ENCODE results near the gene ZFPM1. TPM values are rescaled to one million over a fixed set of nuclear protein-coding genes. Genes with fewer than 3 reads are reported as not detected.

The ZFPM1 gene
- total RNA-seq, 1 experiment from 2014 or later, result 14.6 TPM

DNA sequence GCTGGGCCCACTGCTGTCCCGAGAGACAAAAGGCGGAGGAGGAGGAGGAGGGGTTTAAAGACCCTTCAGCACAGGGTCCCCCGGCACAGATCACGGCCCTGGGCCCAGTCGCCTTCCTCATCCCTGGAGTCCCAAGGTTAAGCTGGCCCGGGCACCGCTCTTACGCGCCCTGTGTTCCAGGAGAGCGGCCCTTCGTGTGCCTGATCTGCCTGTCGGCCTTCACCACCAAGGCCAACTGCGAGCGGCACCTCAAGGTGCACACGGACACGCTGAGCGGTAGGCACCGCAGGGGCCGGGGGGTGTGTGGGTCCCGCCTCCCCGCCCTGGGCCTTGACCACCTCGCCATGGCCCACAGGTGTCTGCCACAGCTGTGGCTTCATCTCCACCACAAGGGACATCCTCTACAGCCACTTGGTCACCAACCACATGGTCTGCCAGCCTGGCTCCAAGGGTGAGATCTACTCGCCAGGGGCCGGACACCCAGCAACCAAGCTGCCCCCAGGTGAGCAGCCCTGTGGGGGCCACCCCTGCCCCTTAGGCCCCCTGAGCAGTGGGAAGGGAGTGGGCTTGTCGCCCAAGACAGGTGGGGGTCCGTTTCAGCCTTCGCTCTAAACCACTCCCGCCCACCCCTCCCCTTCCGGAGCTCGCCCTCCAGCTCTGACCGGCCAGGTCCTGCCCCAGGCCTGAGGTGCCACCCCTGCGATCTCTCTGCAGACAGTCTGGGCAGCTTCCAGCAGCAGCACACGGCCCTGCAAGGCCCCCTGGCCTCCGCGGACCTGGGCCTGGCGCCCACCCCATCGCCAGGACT lies 79.6 kb downstream of the ZFPM1 start:
- TF ChIP-seq POLR2AphosphoS5 (IDR thresholded peaks at IDR 0.05; ENCODE audit: low read depth, low read length) (0 out of 2 replicates have a peak, but pooled peaks have one; percentile 16), TCF7L2 (IDR thresholded peaks at IDR 0.05; ENCODE audit: borderline replicate concordance, extremely low read depth, insufficient read depth, insufficient read length) (no peak)
- Histone ChIP-seq H3K9me2 (ENCODE audit: insufficient read depth) (no peaks in the 10 kb centered on the region), H3K36me3 (ENCODE audit: control insufficient read depth in 1 of 2, insufficient read depth in 2 of 2, low read length in 2 of 2) (peaks cover 0 to 2% of the 10 kb centered on the region in 2 experiments; a peak in 1 of 4 replicates), H3K27me3 (ENCODE audit: insufficient read depth, low read length) (no peaks in the 10 kb centered on the region), H3K4me2 (ENCODE audit: low read length) (no peak overlapping the region), H3K4me3 (replicated peaks in 1 of 2; ENCODE audit: low read depth in 1 of 2, low read length in 2 of 2) (no peak overlapping the region), H4K20me1 (ENCODE audit: insufficient read depth) (no peaks in the 10 kb centered on the region), H3K4me1 (ENCODE audit: control insufficient read depth in 1 of 2, insufficient read depth in 2 of 2, low read length in 2 of 2) (peaks cover 8 to 13% of the 10 kb centered on the region in 2 experiments), H3K27ac (ENCODE audit: low read depth, low read length) (no peak overlapping the region), H3K9me3 (ENCODE audit: control insufficient read depth in 1 of 2, insufficient read depth in 1 of 2, low read depth in 1 of 2, low read length in 2 of 2) (no peaks in the 10 kb centered on the region), H2AFZ (ENCODE audit: low read depth, low read length, poor library complexity, severe bottlenecking) (no peak overlapping the region), H3K9ac (ENCODE audit: low read length) (no peak overlapping the region), H3K79me2 (ENCODE audit: insufficient read depth, low read length) (peaks cover 10% of the 10 kb centered on the region; the same call in 1 of the 2 replicates)
- DNase-seq (ENCODE audit: low read depth, low spot score) (no peak), ATAC-seq (no peak)
- ChIA-PET CTCF (interaction anchor here (1.0 kb wide), 1 partner anchor 95 kb away, joined by 4 read pairs; no protein-coding TSS in a partner anchor), RAD21 (ENCODE audit: low non-redundant PET in 1 of 2, low total read pairs in 2 of 2, uncharacterized antibody in 2 of 2, unreplicated experiment in 2 of 2) (no interaction called here), POLR2A (no interaction called here)
- BruUV-seq (replicated peaks), result no TSS peak
- intact Hi-C loops (cut with micrococcal nuclease), result no loop called here

DNA sequence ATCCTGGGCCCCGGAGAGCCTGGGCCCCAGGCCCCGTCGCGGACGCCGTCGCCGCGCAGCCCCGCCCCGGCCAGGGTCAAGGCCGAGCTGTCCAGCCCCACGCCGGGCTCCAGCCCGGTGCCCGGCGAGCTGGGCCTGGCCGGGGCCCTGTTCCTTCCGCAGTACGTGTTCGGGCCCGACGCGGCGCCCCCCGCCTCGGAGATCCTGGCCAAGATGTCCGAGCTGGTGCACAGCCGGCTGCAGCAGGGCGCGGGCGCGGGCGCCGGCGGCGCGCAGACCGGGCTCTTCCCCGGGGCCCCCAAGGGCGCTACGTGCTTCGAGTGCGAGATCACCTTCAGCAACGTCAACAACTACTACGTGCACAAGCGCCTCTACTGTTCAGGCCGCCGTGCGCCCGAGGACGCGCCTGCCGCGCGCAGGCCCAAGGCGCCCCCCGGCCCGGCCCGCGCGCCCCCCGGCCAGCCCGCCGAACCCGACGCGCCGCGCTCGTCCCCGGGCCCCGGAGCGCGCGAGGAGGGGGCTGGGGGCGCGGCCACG lies 80.4 kb downstream of the ZFPM1 start:
- H3K27me3 ChIP-seq (ENCODE audit: insufficient read depth, low read length), result no peaks in the 10 kb centered on the region

More for the DNA sequence above, 80.4 kb downstream of the ZFPM1 start:
- Histone ChIP-seq H2AFZ (ENCODE audit: low read depth, low read length, poor library complexity, severe bottlenecking) (no peak overlapping the region), H3K4me3 (replicated peaks in 1 of 2; ENCODE audit: low read depth in 1 of 2, low read length in 2 of 2) (no peak overlapping the region), H3K36me3 (ENCODE audit: control insufficient read depth in 1 of 2, insufficient read depth in 2 of 2, low read length in 2 of 2) (peaks cover 0 to 2% of the 10 kb centered on the region in 2 experiments; a peak in 1 of 4 replicates), H3K9ac (ENCODE audit: low read length) (no peak overlapping the region), H3K9me3 (ENCODE audit: control insufficient read depth in 1 of 2, insufficient read depth in 1 of 2, low read depth in 1 of 2, low read length in 2 of 2) (no peaks in the 10 kb centered on the region), H3K79me2 (ENCODE audit: insufficient read depth, low read length) (peaks cover 10% of the 10 kb centered on the region; the same call in 1 of the 2 replicates), H3K27ac (ENCODE audit: low read depth, low read length) (peak overlapping the region; percentile 41; the same call in 1 of the 2 replicates), H4K20me1 (ENCODE audit: insufficient read depth) (no peaks in the 10 kb centered on the region), H3K4me2 (ENCODE audit: low read length) (no peak overlapping the region), H3K9me2 (ENCODE audit: insufficient read depth) (no peaks in the 10 kb centered on the region), H3K4me1 (ENCODE audit: control insufficient read depth in 1 of 2, insufficient read depth in 2 of 2, low read length in 2 of 2) (peaks cover 8 to 12% of the 10 kb centered on the region in 2 experiments)
- no TSS peak for BruUV-seq (replicated peaks)
- ChIA-PET POLR2A (no interaction called here), RAD21 (ENCODE audit: low non-redundant PET in 1 of 2, low total read pairs in 2 of 2, uncharacterized antibody in 2 of 2, unreplicated experiment in 2 of 2) (no interaction called here), CTCF (interaction anchor here (1.0 kb wide), 1 partner anchor 96 kb away, joined by 4 read pairs; no protein-coding TSS in a partner anchor)
- TF ChIP-seq ZFX (IDR thresholded peaks at IDR 0.05) (no peak), SRF (IDR thresholded peaks at IDR 0.05; ENCODE audit: low read depth) (no peak), ELF1 (IDR thresholded peaks at IDR 0.05; ENCODE audit: borderline replicate concordance, low read depth) (no peak), EZH2phosphoT487 (IDR thresholded peaks at IDR 0.05; ENCODE audit: borderline replicate concordance) (no peak), TCF7L2 (IDR thresholded peaks at IDR 0.05; ENCODE audit: borderline replicate concordance, extremely low read depth, insufficient read depth, insufficient read length) (no peak), RAD21 (IDR thresholded peaks at IDR 0.05; ENCODE audit: low read depth) (no peak), EGR1 (IDR thresholded peaks at IDR 0.05; ENCODE audit: low read depth) (no peak)
- TF ChIP-seq, protein P1, sequence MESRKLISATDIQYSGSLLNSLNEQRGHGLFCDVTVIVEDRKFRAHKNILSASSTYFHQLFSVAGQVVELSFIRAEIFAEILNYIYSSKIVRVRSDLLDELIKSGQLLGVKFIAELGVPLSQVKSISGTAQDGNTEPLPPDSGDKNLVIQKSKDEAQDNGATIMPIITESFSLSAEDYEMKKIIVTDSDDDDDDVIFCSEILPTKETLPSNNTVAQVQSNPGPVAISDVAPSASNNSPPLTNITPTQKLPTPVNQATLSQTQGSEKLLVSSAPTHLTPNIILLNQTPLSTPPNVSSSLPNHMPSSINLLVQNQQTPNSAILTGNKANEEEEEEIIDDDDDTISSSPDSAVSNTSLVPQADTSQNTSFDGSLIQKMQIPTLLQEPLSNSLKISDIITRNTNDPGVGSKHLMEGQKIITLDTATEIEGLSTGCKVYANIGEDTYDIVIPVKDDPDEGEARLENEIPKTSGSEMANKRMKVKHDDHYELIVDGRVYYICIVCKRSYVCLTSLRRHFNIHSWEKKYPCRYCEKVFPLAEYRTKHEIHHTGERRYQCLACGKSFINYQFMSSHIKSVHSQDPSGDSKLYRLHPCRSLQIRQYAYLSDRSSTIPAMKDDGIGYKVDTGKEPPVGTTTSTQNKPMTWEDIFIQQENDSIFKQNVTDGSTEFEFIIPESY (IDR thresholded peaks at IDR 0.05; ENCODE audit: extremely low read depth, insufficient replicate concordance, low read length), result no peak
- DNase-seq (ENCODE audit: low read depth, low spot score), result no peak
- ATAC-seq, result no peak
- intact Hi-C loops (cut with micrococcal nuclease), result no loop called here

Measured in HCT116 (cell line).